PC-9 (cell line): Measurements from ENCODE around the gene ANKRD34B. TPM values are rescaled to one million over a fixed set of nuclear protein-coding genes. Genes with fewer than 3 reads are reported as not detected.

ENCODE experiments used
- BruUV-seq: library from RNA; stranded (reverse); fragments of 400-500 nt; replicated peaks from 2 replicates; lab custom pipeline; 2021; lab: Mats Ljungman, UMichigan
- CTCF ChIA-PET: fragments of 300-600 bp; sonication (Branson Sonifier 250); formaldehyde crosslinking; loops from one replicate; lab custom pipeline; 2022; ENCODE audit warnings: antibody characterized with exemption; lab: Charles Lee
- POLR2A ChIA-PET: fragments of 300-600 bp; sonication (Branson Sonifier 250); formaldehyde crosslinking; loops from one replicate; lab custom pipeline; 2022; ENCODE audit warnings: antibody characterized with exemption; ENCODE audit not compliant: unreplicated experiment; lab: Charles Lee
- DNase-seq, 2 experiments: peaks; one replicate each; pipeline versions ENCODE4 v3.0.0 to v3.0.0-alpha.2; 2015 to 2022; ENCODE audit warnings: mixed read lengths in 1 of 2
- H2AFZ ChIP-seq: fragments of 200-600 bp; sonication (generic); 2 replicates; pipeline ENCODE4 v1.8.1; 2017; ENCODE audit warnings: antibody characterized with exemption
- H3F3A ChIP-seq: fragments of 200-600 bp; sonication (generic); 2 replicates; pipeline ENCODE4 v1.8.1; 2017; ENCODE audit warnings: antibody characterized with exemption, mild to moderate bottlenecking, low read depth; ENCODE audit not compliant: insufficient read depth
- H3K27ac ChIP-seq: fragments of 200-600 bp; sonication (generic); 2 replicates; pipeline ENCODE4 v1.6.1; 2016; ENCODE audit warnings: mixed run types
- H3K27me3 ChIP-seq: fragments of 200-600 bp; sonication (generic); 2 replicates; pipeline ENCODE4 v1.6.1; 2016; ENCODE audit warnings: low read depth, mixed run types; ENCODE audit not compliant: insufficient read depth
- H3K36me3 ChIP-seq: fragments of 200-600 bp; sonication (generic); 2 replicates; pipeline ENCODE4 v1.6.1; 2016; ENCODE audit warnings: low read depth, mixed run types
- H3K4me1 ChIP-seq: fragments of 200-600 bp; sonication (generic); replicated peaks from 2 replicates; pipeline ENCODE4 v1.6.1; 2016; ENCODE audit warnings: mixed run types; ENCODE audit not compliant: insufficient read depth
- H3K4me2 ChIP-seq: fragments of 200-600 bp; sonication (generic); 2 replicates; pipeline ENCODE4 v1.6.1; 2017; ENCODE audit warnings: mixed run types
- H3K4me3 ChIP-seq: fragments of 200-600 bp; sonication (generic); 2 replicates; pipeline ENCODE4 v1.6.1; 2016; ENCODE audit warnings: mixed run types
- H3K79me2 ChIP-seq: fragments of 200-600 bp; sonication (generic); 2 replicates; pipeline ENCODE4 v1.6.1; 2017; ENCODE audit warnings: low read depth, mixed run types
- H3K9me2 ChIP-seq: fragments of 200-600 bp; sonication (generic); 2 replicates; pipeline ENCODE4 v1.8.1; 2017; ENCODE audit warnings: mild to moderate bottlenecking; ENCODE audit not compliant: insufficient read depth
- H3K9me3 ChIP-seq: fragments of 200-600 bp; sonication (generic); 2 replicates; pipeline ENCODE4 v1.8.1; 2016; ENCODE audit warnings: low read depth; ENCODE audit not compliant: insufficient read depth
- H4K20me1 ChIP-seq: fragments of 200-600 bp; sonication (generic); 2 replicates; pipeline ENCODE4 v1.8.1; 2017; ENCODE audit not compliant: insufficient read depth
- EZH2 ChIP-seq: fragments of 200-600 bp; sonication (generic); IDR thresholded peaks from 2 replicates; pipeline ENCODE4 v1.8.0; 2017; ENCODE audit warnings: antibody characterized with exemption, low read depth
- intact Hi-C: fragments of 100-400 bp; cut with micrococcal nuclease; formaldehyde crosslinking; loops from one replicate; pipeline ENCODE4 v1.10.0; 2022; ENCODE audit not compliant: unreplicated experiment
- total RNA-seq: library from RNA; stranded (reverse); gene quantifications from 2 replicates; pipeline ENCODE4 v1.2.3, GENCODE V29; 2021
- TF ChIP-seq, protein P1 (sequence below): fragments of 200-600 bp; sonication (generic); conservative IDR thresholded peaks from 2 replicates; pipeline ENCODE4 v1.6.1; 2017; ENCODE audit warnings: mixed run types, antibody characterized with exemption, mild to moderate bottlenecking, moderate library complexity

ANKRD34B gene
- total RNA-seq, 1 experiment from 2014 or later: 0.26 TPM

DNA sequence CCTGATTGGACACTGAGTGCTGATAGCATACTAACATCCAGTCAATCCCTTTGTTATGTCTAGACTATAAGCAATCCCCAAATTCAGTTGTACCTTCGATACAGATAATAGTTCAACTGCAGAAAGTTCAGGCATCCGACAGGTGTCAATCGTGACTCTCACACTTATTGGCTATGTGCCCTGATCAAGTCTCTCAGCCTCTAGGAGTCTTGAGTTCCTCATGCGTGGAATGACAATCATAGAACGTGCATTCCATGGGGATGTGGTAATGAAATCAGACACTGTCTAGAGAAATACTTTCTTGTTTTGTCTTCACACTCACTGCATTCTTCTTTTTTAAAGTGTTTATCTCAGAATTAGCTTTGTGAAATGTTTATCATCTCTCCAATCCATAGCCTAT is 4.8 kb downstream of the ANKRD34B start:
- Histone ChIP-seq H3F3A (no peaks in the 10 kb centered on the region), H3K9me2 (no peaks in the 10 kb centered on the region), H4K20me1 (no peaks in the 10 kb centered on the region), H3K79me2 (no peaks in the 10 kb centered on the region), H3K4me3 (no peak overlapping the region), H3K27ac (no peak overlapping the region), H3K4me2 (no peak overlapping the region), H3K27me3 (no peaks in the 10 kb centered on the region), H2AFZ (no peak overlapping the region), H3K36me3 (no peaks in the 10 kb centered on the region), H3K4me1 (peaks cover 10% of the 10 kb centered on the region), H3K9me3 (no peaks in the 10 kb centered on the region)
- intact Hi-C loops: loop anchor here (10.0 kb wide), 1 partner anchor 71 kb away; no protein-coding TSS in a partner anchor
- ChIA-PET POLR2A (no interaction called here), CTCF (no interaction called here)
- peak in 1 of 2 experiments; percentile 45 for DNase-seq
- no peak for TF ChIP-seq EZH2
- TF ChIP-seq, protein P1, sequence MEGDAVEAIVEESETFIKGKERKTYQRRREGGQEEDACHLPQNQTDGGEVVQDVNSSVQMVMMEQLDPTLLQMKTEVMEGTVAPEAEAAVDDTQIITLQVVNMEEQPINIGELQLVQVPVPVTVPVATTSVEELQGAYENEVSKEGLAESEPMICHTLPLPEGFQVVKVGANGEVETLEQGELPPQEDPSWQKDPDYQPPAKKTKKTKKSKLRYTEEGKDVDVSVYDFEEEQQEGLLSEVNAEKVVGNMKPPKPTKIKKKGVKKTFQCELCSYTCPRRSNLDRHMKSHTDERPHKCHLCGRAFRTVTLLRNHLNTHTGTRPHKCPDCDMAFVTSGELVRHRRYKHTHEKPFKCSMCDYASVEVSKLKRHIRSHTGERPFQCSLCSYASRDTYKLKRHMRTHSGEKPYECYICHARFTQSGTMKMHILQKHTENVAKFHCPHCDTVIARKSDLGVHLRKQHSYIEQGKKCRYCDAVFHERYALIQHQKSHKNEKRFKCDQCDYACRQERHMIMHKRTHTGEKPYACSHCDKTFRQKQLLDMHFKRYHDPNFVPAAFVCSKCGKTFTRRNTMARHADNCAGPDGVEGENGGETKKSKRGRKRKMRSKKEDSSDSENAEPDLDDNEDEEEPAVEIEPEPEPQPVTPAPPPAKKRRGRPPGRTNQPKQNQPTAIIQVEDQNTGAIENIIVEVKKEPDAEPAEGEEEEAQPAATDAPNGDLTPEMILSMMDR: no peak
- BruUV-seq: no TSS peak

DNA sequence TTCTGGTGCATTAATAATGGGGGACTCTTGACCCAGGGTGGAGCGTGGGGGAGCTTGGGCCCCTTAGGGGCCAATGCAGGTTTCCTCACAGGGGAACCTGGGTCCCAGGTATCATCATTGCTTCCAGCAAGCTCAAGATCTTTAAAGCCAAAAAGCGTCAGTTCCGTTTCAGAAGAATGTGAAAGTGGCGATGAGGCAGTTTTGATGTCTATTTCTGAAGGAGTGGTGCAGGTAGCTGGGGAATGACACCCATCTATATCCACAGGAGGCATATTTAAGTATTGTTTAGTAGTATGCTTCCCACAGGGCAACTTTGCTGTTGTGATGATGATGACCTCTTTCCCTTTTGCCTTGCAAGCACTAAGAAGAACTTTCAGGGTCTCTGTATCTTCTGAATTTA is 10.8 kb downstream of the ANKRD34B start:
- no peaks in the 10 kb centered on the region for H3K27me3 ChIP-seq
- no peak for DNase-seq
- H2AFZ ChIP-seq: no peak overlapping the region
- H3K4me1 ChIP-seq: no peaks in the 10 kb centered on the region
- H3K79me2 ChIP-seq: no peaks in the 10 kb centered on the region
- H3K9me3 ChIP-seq: no peaks in the 10 kb centered on the region
- H3K4me3 ChIP-seq: no peak overlapping the region
- no peak overlapping the region for H3K27ac ChIP-seq
- intact Hi-C loops: no loop called here
- TF ChIP-seq EZH2: no peak
- TF ChIP-seq, protein P1: no peak
- no peak overlapping the region for H3K4me2 ChIP-seq
- H3K9me2 ChIP-seq: 0 out of 2 replicates have a peak, but pooled peaks cover 3% of the 10 kb centered on the region
- H3K36me3 ChIP-seq: no peaks in the 10 kb centered on the region
- no peaks in the 10 kb centered on the region for H4K20me1 ChIP-seq
- ChIA-PET POLR2A (no interaction called here), CTCF (no interaction called here)
- no TSS peak for BruUV-seq
- no peaks in the 10 kb centered on the region for H3F3A ChIP-seq

DNA sequence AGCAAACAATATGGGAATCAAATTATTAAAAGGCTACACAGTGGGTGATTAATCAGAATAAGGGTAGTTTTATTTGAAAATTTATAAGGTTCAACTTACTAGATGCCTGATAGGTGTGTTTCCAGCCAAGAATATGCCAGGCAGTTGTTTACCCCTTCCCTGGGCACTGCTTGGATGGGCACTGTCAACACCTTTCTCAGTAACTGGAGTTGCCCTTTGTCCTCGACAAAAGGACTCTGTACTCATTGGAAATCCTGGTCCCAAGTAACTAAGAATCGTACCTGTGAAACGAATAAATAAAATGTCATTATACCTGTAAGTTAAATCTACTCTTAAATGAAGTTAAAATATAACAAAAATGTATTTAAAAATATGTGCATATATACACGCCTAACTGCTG is 15.0 kb downstream of the ANKRD34B start:
- Histone ChIP-seq H4K20me1 (no peaks in the 10 kb centered on the region), H2AFZ (no peak overlapping the region), H3K79me2 (no peaks in the 10 kb centered on the region), H3K4me2 (no peak overlapping the region), H3K36me3 (no peaks in the 10 kb centered on the region), H3F3A (no peaks in the 10 kb centered on the region), H3K9me3 (no peaks in the 10 kb centered on the region), H3K27ac (no peak overlapping the region), H3K4me1 (no peaks in the 10 kb centered on the region), H3K9me2 (0 out of 2 replicates have a peak, but pooled peaks cover 3% of the 10 kb centered on the region), H3K4me3 (no peak overlapping the region), H3K27me3 (no peaks in the 10 kb centered on the region)
- intact Hi-C loops: no loop called here
- no peak for DNase-seq
- TF ChIP-seq, protein P1: no peak
- TF ChIP-seq EZH2: no peak
- BruUV-seq: no TSS peak
- ChIA-PET POLR2A (no interaction called here), CTCF (no interaction called here)
